HEK293 (cell line): ENCODE results near the gene MAPK9.

ENCODE experiments used
- ZNF223 ChIP-seq: fragments of 450-650 bp; formaldehyde crosslinking; IDR thresholded peaks from 2 replicates; pipeline ENCODE4 v1.5.1; 2016; ENCODE audit warnings: missing biosample characterization, missing genetic modification characterization
- TF ChIP-seq, protein P1 (sequence below): fragments of 450-650 bp; formaldehyde crosslinking; IDR thresholded peaks from 2 replicates; pipeline ENCODE4 v1.5.1; 2016; ENCODE audit warnings: missing biosample characterization, missing genetic modification characterization
- TF ChIP-seq, protein P2 (sequence below): fragments of 450-650 bp; formaldehyde crosslinking; IDR thresholded peaks from 2 replicates; pipeline ENCODE4 v1.5.1; 2016; ENCODE audit warnings: missing biosample characterization, missing genetic modification characterization

DNA sequence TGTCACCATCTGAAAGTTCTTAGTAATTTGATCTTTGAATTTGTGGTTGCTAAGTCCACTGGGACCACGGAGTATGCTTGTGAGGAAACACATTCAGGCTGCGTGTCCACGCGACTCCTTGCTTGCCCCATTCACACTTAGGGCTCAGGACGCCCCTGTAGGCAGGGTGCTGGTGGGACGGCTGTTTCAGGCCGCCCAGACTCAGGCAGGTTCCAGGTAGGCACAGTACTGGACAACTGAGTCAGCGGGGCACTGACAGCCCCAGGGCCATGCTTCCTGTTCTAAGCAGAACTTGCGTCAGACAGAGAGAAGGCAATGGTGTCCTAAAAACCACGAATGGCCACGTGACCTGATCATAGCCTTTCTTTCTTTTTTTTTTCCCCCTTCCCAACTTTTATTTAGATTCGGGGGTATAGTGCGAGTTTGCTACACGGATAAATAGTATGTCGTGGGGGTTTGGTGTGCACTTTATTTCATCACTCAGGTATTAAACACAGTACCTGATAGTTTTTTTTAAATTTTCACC lies 75.2 kb downstream of the MAPK9 start:
- TF ChIP-seq ZNF223 (tag by site-specific recombination) = no peak
- TF ChIP-seq, protein P1, sequence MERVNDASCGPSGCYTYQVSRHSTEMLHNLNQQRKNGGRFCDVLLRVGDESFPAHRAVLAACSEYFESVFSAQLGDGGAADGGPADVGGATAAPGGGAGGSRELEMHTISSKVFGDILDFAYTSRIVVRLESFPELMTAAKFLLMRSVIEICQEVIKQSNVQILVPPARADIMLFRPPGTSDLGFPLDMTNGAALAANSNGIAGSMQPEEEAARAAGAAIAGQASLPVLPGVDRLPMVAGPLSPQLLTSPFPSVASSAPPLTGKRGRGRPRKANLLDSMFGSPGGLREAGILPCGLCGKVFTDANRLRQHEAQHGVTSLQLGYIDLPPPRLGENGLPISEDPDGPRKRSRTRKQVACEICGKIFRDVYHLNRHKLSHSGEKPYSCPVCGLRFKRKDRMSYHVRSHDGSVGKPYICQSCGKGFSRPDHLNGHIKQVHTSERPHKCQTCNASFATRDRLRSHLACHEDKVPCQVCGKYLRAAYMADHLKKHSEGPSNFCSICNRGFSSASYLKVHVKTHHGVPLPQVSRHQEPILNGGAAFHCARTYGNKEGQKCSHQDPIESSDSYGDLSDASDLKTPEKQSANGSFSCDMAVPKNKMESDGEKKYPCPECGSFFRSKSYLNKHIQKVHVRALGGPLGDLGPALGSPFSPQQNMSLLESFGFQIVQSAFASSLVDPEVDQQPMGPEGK (tag by site-specific recombination) = no peak
- TF ChIP-seq, protein P2, sequence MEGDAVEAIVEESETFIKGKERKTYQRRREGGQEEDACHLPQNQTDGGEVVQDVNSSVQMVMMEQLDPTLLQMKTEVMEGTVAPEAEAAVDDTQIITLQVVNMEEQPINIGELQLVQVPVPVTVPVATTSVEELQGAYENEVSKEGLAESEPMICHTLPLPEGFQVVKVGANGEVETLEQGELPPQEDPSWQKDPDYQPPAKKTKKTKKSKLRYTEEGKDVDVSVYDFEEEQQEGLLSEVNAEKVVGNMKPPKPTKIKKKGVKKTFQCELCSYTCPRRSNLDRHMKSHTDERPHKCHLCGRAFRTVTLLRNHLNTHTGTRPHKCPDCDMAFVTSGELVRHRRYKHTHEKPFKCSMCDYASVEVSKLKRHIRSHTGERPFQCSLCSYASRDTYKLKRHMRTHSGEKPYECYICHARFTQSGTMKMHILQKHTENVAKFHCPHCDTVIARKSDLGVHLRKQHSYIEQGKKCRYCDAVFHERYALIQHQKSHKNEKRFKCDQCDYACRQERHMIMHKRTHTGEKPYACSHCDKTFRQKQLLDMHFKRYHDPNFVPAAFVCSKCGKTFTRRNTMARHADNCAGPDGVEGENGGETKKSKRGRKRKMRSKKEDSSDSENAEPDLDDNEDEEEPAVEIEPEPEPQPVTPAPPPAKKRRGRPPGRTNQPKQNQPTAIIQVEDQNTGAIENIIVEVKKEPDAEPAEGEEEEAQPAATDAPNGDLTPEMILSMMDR (tag by site-specific recombination) = no peak
